ENCODE data around the gene MYH9.

DNA sequence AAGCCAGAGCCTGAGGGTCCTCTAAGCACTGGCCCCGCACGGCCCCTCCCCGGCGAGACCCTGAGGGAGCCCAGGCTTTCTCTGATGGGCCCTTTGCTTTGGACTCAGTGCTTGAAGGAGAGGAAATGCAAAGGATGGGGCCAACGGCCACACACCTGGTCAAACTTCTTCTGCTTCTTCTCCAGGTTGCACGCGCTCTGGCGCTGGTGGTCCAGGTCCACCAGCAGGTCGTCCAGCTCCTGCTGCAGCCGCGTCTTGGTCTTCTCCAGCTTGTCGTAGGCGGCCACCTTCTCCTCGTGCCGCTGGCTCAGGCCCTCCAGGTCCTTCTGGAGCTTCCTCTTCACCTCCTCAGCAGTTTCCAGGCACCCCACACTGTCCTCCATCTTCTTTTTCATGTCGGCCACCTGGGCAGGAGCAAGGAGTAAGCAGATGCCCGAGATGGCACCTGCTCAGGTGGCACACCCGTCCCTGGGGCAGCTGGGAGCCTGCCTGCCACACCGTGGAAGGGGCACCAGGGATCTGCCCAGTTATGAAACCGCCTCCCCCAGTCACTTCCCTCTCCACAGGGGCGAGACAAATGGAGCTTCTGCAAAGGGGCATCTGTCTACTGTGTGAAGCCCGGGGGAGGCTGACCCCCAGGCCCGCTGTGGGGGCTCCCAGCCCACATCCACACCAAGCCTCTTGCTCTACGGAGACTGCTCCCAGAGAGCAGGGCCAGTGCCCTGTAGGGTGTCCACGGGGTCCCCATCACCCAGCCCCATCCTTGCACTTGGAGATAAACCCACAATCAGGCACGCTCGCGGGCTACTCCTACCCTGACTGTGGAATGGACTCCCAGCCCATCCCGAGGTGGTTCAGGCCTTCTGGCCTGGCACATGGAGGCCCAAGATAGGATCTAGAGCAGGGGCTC is 95.7 kb downstream of the MYH9 start:
- TF ChIP-seq, protein P1, sequence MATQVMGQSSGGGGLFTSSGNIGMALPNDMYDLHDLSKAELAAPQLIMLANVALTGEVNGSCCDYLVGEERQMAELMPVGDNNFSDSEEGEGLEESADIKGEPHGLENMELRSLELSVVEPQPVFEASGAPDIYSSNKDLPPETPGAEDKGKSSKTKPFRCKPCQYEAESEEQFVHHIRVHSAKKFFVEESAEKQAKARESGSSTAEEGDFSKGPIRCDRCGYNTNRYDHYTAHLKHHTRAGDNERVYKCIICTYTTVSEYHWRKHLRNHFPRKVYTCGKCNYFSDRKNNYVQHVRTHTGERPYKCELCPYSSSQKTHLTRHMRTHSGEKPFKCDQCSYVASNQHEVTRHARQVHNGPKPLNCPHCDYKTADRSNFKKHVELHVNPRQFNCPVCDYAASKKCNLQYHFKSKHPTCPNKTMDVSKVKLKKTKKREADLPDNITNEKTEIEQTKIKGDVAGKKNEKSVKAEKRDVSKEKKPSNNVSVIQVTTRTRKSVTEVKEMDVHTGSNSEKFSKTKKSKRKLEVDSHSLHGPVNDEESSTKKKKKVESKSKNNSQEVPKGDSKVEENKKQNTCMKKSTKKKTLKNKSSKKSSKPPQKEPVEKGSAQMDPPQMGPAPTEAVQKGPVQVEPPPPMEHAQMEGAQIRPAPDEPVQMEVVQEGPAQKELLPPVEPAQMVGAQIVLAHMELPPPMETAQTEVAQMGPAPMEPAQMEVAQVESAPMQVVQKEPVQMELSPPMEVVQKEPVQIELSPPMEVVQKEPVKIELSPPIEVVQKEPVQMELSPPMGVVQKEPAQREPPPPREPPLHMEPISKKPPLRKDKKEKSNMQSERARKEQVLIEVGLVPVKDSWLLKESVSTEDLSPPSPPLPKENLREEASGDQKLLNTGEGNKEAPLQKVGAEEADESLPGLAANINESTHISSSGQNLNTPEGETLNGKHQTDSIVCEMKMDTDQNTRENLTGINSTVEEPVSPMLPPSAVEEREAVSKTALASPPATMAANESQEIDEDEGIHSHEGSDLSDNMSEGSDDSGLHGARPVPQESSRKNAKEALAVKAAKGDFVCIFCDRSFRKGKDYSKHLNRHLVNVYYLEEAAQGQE (tag by site-specific recombination; IDR thresholded peaks at IDR 0.05) = no peak
- TF ChIP-seq ZNF660 (tag by site-specific recombination; IDR thresholded peaks at IDR 0.05) (no peak), ZFP37 (tag by site-specific recombination; IDR thresholded peaks at IDR 0.05) (no peak), ZFHX2 (tag by site-specific recombination; conservative IDR thresholded peaks at IDR 0.05) (no peak), YY2 (tag by site-specific recombination; IDR thresholded peaks at IDR 0.05) (no peak)
- TF ChIP-seq, protein P2, sequence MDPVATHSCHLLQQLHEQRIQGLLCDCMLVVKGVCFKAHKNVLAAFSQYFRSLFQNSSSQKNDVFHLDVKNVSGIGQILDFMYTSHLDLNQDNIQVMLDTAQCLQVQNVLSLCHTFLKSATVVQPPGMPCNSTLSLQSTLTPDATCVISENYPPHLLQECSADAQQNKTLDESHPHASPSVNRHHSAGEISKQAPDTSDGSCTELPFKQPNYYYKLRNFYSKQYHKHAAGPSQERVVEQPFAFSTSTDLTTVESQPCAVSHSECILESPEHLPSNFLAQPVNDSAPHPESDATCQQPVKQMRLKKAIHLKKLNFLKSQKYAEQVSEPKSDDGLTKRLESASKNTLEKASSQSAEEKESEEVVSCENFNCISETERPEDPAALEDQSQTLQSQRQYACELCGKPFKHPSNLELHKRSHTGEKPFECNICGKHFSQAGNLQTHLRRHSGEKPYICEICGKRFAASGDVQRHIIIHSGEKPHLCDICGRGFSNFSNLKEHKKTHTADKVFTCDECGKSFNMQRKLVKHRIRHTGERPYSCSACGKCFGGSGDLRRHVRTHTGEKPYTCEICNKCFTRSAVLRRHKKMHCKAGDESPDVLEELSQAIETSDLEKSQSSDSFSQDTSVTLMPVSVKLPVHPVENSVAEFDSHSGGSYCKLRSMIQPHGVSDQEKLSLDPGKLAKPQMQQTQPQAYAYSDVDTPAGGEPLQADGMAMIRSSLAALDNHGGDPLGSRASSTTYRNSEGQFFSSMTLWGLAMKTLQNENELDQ (tag by site-specific recombination; IDR thresholded peaks at IDR 0.05; ENCODE audit: low read depth) = no peak
- TF ChIP-seq, protein P3, sequence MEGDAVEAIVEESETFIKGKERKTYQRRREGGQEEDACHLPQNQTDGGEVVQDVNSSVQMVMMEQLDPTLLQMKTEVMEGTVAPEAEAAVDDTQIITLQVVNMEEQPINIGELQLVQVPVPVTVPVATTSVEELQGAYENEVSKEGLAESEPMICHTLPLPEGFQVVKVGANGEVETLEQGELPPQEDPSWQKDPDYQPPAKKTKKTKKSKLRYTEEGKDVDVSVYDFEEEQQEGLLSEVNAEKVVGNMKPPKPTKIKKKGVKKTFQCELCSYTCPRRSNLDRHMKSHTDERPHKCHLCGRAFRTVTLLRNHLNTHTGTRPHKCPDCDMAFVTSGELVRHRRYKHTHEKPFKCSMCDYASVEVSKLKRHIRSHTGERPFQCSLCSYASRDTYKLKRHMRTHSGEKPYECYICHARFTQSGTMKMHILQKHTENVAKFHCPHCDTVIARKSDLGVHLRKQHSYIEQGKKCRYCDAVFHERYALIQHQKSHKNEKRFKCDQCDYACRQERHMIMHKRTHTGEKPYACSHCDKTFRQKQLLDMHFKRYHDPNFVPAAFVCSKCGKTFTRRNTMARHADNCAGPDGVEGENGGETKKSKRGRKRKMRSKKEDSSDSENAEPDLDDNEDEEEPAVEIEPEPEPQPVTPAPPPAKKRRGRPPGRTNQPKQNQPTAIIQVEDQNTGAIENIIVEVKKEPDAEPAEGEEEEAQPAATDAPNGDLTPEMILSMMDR (tag by site-specific recombination; IDR thresholded peaks at IDR 0.05) = no peak

Measured in HEK293 (cell line).